Nephron (organoid): Measurements from ENCODE around the gene KCNMA1.

ENCODE experiments used
- H3K27ac Mint-ChIP-seq, 3 experiments: 2 replicates each; pipeline ENCODE4 v1.8.0; 2020; ENCODE audit warnings: mixed read lengths in 3 of 3, mild to moderate bottlenecking in 2 of 3, moderate library complexity in 1 of 3
- H3K27me3 Mint-ChIP-seq: 2 replicates; pipeline ENCODE4 v1.8.0; 2021; ENCODE audit warnings: low read depth, mild to moderate bottlenecking, moderate library complexity, mixed read lengths
- H3K36me3 Mint-ChIP-seq: 2 replicates; pipeline ENCODE4 v1.8.0; 2020; ENCODE audit warnings: low read depth, mixed read lengths
- H3K4me1 Mint-ChIP-seq: 2 replicates; pipeline ENCODE4 v1.8.0; 2020; ENCODE audit warnings: mixed read lengths
- H3K4me3 Mint-ChIP-seq, 3 experiments: 2 replicates each; pipeline ENCODE4 v1.8.0; 2020; ENCODE audit warnings: mild to moderate bottlenecking in 3 of 3, mixed read lengths in 3 of 3, moderate library complexity in 2 of 3
- H3K9me3 Mint-ChIP-seq: 2 replicates; pipeline ENCODE4 v1.8.0; 2020; ENCODE audit warnings: mixed read lengths
- CTCF ChIP-seq, 3 experiments: fragments of 200-600 bp; sonication (generic); IDR thresholded peaks; one replicate each; pipeline ENCODE4 v1.5.0; 2021; ENCODE audit warnings: antibody characterized with exemption in 3 of 3; ENCODE audit not compliant: unreplicated experiment in 3 of 3

KCNMA1 gene

GRCh38 chr10:77351386-77351785 lies 286.2 kb downstream of the KCNMA1 start:
- TF ChIP-seq CTCF (IDR thresholded peaks at IDR 0.05; ENCODE audit: unreplicated experiment in 3 of 3) = no peak
- H3K36me3 Mint-ChIP-seq = no peaks in the 10 kb centered on the region
- H3K4me1 Mint-ChIP-seq = peaks cover 16% of the 10 kb centered on the region
- no peak overlapping the region for H3K4me3 Mint-ChIP-seq
- no peaks in the 10 kb centered on the region for H3K9me3 Mint-ChIP-seq
- peaks cover 3% of the 10 kb centered on the region for H3K27me3 Mint-ChIP-seq
- H3K27ac Mint-ChIP-seq = no peak overlapping the region

GRCh38 chr10:77350711-77351119 lies 286.9 kb downstream of the KCNMA1 start:
- no peak for TF ChIP-seq CTCF (IDR thresholded peaks at IDR 0.05; ENCODE audit: unreplicated experiment in 3 of 3)
- H3K4me3 Mint-ChIP-seq = no peak overlapping the region
- no peaks in the 10 kb centered on the region for H3K9me3 Mint-ChIP-seq
- peaks cover 16% of the 10 kb centered on the region for H3K4me1 Mint-ChIP-seq
- H3K36me3 Mint-ChIP-seq = no peaks in the 10 kb centered on the region
- peaks cover under 1% of the 10 kb centered on the region for H3K27me3 Mint-ChIP-seq
- H3K27ac Mint-ChIP-seq = no peak overlapping the region

- H3K36me3 Mint-ChIP-seq = no peaks in the 10 kb centered on the region
- no peaks in the 10 kb centered on the region for H3K9me3 Mint-ChIP-seq
- no peak overlapping the region for H3K4me3 Mint-ChIP-seq
- no peak overlapping the region for H3K27ac Mint-ChIP-seq
- H3K27me3 Mint-ChIP-seq = no peaks in the 10 kb centered on the region
- no peak for TF ChIP-seq CTCF (IDR thresholded peaks at IDR 0.05; ENCODE audit: unreplicated experiment in 3 of 3)
- H3K4me1 Mint-ChIP-seq = peaks cover 16% of the 10 kb centered on the region
Measured at GRCh38 chr10:77350134-77350533, 287.5 kb downstream of the KCNMA1 start.

- Mint-ChIP-seq H3K4me1 (peaks cover 16% of the 10 kb centered on the region), H3K27me3 (no peaks in the 10 kb centered on the region), H3K9me3 (no peaks in the 10 kb centered on the region), H3K36me3 (no peaks in the 10 kb centered on the region), H3K4me3 (no peak overlapping the region), H3K27ac (no peak overlapping the region)
- no peak for TF ChIP-seq CTCF (IDR thresholded peaks at IDR 0.05; ENCODE audit: unreplicated experiment in 3 of 3)
Measured at GRCh38 chr10:77349226-77349625, 288.4 kb downstream of the KCNMA1 start.

GRCh38 chr10:77348751-77349150 lies 288.9 kb downstream of the KCNMA1 start:
- no peak for TF ChIP-seq CTCF (IDR thresholded peaks at IDR 0.05; ENCODE audit: unreplicated experiment in 3 of 3)
- H3K9me3 Mint-ChIP-seq = no peaks in the 10 kb centered on the region
- peaks cover 16% of the 10 kb centered on the region for H3K4me1 Mint-ChIP-seq
- H3K4me3 Mint-ChIP-seq = no peak overlapping the region
- H3K36me3 Mint-ChIP-seq = no peaks in the 10 kb centered on the region
- H3K27me3 Mint-ChIP-seq = peaks cover 3% of the 10 kb centered on the region
- H3K27ac Mint-ChIP-seq = no peak overlapping the region

- Mint-ChIP-seq H3K4me1 (peaks cover 16% of the 10 kb centered on the region), H3K36me3 (no peaks in the 10 kb centered on the region), H3K27me3 (peaks cover 5% of the 10 kb centered on the region), H3K9me3 (no peaks in the 10 kb centered on the region), H3K4me3 (no peak overlapping the region), H3K27ac (no peak overlapping the region)
- no peak for TF ChIP-seq CTCF (IDR thresholded peaks at IDR 0.05; ENCODE audit: unreplicated experiment in 3 of 3)
Measured at GRCh38 chr10:77348082-77348481, 289.5 kb downstream of the KCNMA1 start.
